CD4-positive, alpha-beta T cell treated with Interleukin-6 for 4 hours (primary cell): ENCODE data around the gene TRIM36.

Experiments used
- DNase-seq: peaks from one replicate; pipeline ENCODE4 v3.0.0-alpha.2; 2020; ENCODE audit warnings: mixed read lengths

TRIM36 gene

DNA sequence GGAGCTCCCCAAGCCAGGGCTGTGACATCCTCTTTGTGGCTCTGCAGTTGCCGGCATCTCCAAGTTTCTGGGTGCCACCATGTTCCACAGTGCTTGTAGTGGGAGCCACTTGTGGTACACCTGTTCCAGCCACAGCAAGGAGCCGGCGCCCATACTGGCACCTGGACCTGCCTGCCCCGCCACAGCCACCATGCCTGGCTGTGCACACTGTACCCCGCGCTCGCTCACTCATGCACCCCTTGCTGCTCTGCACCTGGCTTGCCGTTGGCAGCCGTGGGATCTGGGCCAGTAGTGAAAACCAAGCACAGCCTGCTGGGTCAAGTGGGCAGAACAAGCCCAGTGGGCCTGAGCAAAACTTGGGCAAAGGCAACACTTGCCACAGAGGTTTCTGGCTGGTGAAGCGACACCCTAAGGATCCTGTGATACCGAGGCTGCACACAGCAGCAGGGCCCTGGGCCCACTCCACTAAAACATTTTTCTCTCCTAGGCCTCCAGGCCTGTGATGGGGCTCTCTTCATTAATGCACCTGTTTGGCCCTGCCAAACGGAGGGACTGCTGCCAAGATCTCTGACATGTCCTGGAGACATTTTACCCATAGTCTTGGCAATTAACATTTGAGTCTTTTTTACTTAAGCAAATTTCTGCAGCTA lies 2.8 kb downstream of the TRIM36 start:
- DNase-seq = no peak

DNA sequence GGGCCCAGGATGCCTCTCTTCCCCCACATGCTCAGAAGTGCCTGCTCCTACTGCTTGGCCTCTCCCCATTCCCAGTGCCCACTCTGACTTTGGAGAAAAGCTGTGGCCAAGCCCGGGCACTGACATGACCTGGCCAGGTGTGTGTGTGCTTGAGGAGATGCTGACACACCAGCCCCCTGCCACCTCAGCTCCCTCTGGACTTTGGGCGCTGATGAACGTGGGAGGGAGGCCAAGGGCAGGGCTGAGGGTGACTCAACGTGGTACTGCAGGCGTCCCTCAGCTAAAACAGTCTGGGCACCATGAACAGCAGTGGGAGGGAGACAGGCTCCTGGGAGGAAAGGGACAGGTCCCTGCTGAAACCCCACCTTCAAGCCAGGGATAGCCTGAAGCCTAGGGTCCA lies 3.9 kb downstream of the TRIM36 start:
- no peak for DNase-seq

DNA sequence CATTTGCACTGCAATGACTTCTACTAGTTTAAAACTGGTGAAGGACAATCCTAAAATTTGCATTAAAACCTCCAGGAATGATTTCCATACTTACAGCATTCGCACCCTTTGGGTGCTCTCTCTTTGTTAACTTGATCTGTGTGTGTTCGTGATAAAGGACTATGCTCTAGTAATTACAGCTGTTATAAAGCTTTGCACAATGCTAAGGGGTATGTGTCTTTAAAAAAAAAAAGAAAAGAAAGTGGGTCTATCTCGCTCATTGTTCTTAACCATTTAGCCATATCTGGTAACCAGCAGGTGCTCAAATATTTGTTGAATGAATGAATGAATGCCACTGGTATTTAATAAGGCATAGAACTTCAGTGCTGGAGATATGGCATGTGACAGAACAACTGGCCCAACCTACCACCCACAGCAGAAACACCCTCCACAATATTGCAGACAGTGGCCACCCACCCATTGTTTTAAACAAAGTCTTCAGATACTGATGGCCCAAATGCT lies 8.7 kb downstream of the TRIM36 start:
- DNase-seq = no peak

DNA sequence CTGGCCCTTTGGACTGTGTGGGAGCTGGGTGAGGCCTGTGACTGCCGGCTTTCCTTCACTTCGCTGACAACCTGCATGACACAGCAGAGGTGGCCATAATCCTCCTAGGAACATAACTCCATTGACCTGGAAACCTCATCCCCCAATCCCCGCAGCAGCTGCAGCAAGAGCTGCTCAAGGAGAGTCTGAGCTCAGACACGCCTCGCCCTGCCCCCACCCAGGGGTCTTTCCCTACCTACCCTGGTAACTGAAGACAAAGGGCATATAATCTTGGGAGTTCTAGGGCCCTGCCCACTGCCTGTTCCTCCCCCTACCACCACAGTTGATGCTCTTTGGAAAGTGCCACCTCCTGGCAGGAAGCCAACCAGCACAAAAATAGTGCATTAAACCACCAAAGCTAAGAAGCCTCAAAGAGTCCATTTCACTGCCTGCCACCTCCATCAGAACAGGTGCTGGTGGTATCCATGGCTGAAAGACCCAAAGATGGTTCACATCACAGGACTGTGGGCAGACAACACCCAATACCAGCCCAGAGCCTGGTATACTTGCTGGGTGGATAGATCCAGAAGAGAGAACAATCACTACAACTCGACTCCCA lies 18.4 kb downstream of the TRIM36 start:
- no peak for DNase-seq

DNA sequence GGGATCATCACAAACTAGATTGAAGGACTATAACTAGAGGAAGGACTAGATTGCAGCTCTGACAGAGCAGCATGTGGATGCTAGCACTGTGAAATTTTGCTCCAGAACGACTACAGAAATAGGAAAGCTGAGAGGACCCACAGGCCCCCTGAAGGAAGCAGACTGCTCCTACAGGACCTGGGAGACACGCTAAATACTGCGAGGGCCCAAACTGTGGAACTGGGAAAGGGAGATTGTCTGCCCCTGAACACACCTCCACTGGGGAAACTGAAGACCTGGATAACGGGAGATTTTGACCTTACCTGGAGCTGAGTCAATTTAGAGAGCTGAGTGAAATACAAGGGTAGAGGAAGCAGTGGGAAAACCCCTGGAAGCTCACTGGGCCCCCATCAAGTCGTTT lies 19.2 kb downstream of the TRIM36 start:
- DNase-seq = no peak

DNA sequence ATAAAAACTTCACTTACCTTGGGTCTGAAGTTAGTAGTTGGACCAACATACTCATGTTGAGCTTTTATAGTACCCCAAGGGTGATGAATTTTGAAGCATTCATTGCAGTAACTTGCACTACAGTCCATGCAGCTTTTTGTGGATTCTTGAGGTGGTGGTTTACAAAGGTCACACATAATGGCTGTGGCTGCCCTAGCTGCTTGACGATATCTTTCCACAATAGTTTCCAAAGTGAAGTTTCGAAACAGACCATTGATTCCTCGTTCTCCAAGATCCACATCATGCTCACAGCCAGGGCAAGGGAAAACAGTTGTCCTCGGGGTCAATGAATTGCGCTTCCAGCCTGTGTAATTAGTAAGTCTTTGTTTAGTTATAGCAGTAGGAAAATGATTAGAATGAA lies 22.7 kb downstream of the TRIM36 start:
- DNase-seq = no peak

DNA sequence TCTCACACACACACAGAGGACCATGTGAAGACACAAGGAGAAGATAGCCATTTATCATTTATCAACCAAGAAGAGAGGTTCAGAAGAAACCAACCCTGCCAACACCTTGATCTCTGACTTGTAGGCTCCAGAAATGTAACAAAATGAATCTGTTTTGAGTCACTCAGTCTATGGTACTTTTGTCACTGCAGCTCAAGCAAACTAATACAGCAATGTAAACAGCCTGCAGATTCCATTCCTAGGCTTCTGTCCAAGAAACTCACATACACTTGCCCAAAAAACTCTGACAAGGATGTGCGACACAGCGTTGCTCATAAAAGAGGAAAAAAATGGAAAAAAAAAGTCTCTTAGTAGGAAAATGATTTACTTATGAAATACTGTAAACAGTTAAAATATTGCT lies 33.4 kb downstream of the TRIM36 start:
- DNase-seq = no peak

DNA sequence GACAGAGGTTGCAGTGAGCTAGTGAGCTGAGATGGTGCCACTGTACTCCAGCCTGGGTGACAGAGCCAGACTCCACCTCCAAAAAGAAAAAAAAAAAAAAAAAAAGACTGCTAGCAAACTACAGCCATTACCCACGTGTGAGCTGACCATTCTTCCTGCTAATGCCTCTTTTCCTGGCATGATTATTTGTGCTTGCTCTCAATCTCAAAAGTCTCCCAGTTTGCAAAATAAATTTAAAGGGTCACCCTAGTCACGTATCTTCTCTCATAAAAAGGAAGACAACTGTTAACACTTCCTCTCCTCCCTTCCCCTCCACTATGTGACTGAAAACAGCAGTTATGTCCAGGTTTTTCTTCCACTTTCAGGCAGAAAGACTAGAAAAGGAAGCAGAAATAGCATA lies 37.2 kb downstream of the TRIM36 start:
- no peak for DNase-seq

DNA sequence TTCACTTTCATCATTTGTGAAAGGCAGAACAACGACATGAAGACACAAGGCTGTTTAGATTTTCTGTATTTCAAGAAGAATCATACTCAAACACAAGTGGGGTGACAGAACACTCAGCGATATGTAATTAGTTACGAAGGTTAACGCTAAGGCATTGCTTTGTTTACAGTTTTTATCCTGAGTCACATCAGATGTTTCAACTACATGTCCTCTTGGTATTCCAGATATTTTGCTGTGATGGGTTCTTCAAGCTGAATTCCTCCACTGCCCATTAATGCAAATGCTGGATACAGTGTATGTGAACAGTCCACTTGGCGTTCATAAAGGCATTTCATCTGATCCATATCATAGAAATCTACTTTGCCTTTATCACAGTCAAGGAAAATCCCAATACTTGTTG lies 43.4 kb downstream of the TRIM36 start:
- no peak for DNase-seq

DNA sequence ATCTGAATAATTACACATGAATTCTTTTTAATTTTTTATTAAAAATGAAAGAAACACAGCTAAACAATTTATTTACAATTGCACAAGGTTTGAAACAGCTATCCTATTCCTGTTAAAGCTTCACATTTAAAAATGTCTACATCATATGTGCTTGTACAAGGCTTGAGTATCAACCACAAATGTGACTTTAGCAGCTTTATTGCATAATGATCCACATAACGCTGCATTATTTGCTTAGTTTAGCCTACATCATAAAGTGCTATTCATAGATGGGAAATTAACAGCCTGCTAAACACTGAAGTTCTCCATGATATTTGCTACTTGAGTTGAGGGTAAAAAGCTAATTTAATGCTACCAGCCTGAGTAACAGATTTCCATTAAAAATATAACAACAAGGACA lies 45.0 kb downstream of the TRIM36 start:
- DNase-seq = no peak

DNA sequence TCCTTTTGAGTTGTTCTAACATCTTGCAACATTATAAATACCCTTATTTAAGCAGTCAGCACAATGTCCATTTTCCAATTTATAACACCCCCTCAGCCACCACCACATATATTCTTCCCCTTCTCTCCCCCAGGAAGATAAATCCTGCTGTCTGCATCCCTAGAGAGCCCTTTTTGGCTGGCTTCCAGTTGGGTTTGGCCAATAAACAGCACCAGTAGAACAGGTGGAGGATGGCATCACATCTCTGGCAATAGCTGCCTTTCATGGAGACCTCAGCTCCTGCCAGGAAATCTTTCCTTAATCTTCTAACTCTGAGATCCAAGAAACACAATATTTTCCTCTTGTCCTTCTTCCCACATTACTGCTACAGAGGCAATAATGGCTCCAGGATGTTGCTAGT lies 53.7 kb downstream of the TRIM36 start:
- DNase-seq = no peak

DNA sequence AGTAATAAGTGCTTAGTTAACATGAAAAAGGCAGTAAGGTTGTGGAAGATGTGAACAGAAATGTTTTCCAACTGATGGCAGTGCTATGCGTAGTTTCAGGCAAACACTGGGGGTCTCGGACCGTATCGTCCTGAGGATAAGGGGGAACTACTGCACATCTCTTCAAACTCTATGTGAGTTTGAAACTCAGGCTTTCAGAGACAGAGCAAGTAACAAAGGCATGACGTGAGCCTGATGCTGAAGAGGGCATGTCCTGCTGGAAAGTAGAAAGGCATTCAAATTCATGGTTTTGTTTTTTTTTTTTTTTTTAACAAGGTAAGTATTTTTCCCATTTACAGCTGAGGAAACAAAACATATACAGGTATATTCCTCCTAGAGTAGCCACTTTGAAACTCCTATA lies 59.9 kb downstream of the TRIM36 start:
- DNase-seq = no peak

DNA sequence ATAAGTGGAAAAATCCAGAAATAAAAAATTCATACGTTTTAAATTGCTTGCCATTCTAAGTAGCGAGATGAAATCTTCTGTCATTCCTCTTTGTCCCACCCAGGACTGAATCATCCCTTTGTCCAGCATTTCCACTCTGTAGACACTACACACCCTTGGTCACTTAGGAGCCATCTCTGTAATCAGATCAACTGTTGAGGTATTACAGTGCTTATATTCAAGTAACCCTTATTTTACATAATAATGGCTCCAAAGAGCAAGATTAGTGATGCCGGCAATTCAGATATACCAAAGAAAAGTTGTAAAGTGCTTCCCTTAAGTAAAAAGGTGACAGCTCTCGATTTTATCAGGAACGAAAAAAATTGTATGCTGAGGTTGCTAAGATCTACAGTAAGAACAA lies 60.4 kb downstream of the TRIM36 start:
- DNase-seq = no peak

DNA sequence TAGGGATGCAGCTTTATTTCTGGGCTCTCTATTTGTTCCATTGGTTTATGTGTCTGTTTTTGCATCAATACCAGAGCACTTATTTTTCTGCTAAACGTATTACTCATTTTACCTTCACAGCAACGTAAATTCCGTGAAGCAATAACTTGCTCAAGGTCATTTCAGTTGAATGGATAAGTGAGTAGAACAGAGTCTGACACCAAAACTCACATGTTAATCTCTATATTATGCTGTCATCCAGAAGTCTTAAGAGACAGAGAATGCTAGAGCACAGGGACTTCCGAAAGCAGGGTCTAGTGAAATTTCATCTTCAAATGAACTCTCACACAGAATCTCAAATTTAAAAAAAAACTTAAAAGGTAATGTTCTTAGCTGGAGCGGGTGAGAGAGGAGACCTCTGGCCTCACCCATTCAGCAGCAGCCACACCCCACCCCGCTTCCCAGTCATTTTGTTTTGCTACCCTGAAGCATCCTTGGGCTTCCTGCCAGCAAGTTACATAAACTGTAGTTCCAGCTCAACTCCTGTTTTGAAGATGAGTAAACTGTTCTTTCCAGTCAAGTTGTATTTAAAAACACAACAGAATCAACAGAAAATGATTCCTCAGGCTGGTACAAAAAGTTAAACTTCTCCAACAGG lies 69.3 kb downstream of the TRIM36 start:
- no peak for DNase-seq

DNA sequence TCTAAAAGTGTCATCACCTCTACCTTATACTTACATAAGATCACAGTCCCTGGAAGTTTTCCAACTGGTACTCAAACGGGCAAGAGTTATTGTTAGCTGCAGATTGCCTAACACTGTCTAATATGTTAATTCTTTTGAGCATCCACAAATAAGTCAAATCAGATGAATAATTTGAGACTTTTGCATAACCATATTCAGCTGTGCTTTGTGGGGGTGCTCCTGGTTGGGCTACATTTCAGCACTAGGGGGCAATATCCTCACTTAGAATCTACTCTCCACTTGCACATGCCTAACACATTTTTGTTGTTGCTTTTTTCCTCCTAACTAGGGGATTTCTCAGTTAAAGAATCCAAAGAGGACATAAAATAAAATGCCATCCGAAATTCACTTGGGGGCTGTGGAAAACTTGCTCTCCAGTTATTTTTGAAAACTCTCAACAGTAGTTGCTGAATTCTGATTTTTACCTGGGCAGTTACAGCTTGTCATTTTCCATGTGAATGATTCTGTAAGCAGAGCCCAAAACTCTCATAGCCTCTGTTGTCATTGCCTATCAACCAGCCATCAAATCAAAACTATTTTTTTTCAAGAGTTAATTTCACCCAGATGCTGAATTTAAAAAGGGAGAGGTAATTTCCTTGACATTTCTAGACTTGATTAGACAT lies 71.5 kb downstream of the TRIM36 start:
- DNase-seq = peak; percentile 6

DNA sequence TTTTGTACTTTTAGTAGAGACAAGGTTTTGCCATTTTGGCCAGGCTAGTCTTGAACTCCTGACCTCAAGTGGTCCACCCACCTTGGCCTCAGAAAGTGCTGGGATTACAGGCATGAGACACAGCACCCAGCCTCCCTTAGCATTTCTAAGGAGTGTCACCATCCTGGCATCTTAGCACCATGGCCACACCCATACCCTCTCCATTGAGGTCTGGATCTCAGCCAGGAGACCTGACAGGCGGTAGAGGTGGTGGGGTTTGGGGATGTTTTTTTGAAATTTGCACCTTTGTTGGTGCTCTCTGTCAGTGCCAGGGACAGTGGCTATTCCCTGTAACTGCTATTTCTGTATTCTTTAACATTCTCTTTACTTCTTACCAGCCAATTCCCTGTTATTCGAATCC lies 72.5 kb downstream of the TRIM36 start:
- no peak for DNase-seq

DNA sequence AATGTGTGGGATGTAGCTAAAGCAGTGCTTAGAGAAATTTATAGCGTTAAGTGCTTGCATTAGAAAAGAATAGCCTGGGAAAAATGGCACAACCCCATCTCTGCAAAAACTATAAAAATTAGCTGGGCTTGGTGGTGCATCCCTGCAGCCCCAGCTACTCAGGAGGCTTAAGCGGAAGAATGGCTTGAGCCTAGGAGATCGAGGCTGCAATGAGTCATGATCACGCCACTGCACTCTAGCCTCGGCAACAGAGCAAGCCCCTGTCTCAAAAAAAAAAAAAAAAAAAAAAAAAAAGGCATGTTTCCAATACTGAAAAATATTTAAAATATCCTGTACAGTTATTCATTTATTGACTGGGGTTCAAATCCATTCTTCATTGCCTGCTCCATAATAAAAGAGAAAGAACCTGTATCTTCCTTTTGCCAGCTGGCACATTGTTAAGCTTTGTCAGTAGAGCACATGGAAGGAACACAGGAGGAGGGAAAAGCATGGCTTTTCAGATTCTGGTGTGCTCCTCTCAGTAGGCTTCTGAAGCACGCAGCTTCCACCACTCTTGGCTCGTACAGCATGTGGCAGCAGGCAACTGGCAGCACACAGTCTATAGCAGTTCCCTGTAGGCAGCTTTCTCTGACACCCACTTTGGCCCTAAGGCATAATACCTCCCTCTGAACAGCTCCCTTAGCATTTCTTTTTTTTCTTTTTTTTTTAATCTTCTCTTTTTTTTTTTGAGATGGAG lies 73.5 kb downstream of the TRIM36 start:
- DNase-seq = no peak

DNA sequence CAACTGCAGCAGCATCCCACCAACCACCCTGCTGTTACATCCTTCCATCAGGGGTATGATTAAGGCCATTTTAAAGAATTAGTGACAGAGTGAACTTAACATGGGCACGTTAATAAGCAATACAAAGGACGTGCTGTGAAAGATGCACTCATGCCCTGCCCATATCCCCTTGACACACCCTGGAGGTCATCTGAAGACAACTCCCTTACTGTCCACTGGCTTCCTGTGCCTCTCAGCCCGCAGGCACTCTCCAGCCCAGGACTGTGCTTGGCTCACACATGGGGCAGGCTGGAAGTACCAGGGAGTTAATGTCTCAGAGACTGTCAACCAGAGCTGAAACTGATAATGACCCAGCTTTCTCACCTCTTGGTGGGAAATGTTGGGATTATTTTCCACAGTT lies 81.8 kb downstream of the TRIM36 start:
- no peak for DNase-seq

DNA sequence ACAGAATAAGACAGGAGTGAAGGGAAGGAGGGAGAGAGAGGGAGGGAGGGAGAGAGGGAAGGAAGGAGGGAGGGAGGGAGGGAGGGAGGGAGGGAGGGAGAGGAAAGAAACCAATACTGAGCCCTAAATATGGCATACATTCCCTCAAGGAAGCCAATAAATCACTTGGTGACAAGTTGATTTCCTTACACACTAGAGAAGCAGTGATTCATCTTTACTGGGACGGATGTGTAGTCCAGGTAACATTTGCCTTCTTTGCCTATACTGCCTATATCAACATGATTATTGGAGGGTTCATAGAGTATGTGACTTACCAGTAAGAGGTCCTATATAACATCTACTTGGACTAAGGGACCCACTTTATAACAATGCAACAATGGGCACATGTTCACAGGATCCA lies 83.2 kb downstream of the TRIM36 start:
- DNase-seq = no peak

DNA sequence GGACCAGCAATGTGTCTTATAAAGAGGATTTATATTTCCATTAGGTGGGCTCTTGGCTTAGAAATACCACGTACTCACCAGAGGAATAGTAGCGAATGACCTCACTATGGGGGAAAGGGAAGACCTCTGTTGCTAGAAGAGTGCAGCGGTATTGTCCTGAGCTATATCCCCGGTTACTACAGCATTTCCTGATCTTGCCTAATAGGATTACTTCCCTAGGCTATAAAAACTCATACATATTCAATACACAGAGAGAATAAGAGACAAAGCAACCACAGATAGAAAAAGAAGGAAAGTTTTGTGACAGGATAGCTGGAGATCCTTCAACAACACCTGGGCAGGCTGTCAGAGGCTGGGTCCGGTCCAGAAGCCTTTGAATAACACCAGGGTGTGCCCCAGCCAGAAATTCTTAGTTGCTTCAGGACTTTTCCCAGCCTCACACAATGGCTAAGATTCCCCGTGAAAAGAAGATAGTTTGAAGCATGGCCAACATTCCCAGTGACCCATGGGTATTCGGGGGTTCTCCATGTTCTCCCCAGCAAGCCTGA lies 85.4 kb downstream of the TRIM36 start:
- DNase-seq = no peak

DNA sequence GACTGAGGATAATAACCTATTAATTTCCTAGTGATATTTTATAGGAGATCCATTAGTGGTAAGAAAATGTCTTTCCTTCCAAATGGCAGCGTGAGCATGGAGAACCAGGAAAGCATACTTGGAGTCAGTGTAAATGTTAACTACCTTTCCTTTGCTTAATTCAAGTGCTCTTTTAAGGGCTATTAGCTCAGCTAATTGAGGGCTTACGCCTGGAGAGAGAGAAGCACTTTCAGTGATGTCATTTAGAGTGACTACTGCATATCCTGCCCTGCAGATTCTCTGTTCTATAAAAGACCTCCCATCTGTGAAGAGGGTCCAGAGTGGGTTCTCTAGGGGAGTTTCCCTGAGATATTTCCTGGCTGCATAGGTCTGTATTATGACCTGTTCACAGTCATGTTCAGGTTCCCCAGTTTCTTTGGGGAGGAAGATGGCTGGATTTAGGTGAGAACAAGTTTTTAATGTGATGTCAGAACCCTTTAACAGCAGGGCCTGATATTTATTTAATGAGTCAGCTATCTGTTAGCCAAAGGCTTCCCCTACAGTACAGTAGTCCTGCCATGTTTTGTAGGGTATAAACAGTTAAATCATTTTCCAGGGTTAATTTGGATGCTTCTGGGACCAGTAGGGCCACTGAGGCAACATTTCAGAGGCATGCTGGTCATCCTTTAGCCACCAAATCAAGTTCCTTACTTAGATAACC lies 89.6 kb downstream of the TRIM36 start:
- DNase-seq = no peak
